Measurements from ENCODE around the gene MMD. TPM values are rescaled to one million over a fixed set of nuclear protein-coding genes. Genes with fewer than 3 reads are reported as not detected.

The MMD gene
- total and polyA plus RNA-seq, 2 of the 13 experiments (the other 11 are each of a cell fraction or from before 2014, with no cell fraction given) = 121 to 225 TPM

DNA sequence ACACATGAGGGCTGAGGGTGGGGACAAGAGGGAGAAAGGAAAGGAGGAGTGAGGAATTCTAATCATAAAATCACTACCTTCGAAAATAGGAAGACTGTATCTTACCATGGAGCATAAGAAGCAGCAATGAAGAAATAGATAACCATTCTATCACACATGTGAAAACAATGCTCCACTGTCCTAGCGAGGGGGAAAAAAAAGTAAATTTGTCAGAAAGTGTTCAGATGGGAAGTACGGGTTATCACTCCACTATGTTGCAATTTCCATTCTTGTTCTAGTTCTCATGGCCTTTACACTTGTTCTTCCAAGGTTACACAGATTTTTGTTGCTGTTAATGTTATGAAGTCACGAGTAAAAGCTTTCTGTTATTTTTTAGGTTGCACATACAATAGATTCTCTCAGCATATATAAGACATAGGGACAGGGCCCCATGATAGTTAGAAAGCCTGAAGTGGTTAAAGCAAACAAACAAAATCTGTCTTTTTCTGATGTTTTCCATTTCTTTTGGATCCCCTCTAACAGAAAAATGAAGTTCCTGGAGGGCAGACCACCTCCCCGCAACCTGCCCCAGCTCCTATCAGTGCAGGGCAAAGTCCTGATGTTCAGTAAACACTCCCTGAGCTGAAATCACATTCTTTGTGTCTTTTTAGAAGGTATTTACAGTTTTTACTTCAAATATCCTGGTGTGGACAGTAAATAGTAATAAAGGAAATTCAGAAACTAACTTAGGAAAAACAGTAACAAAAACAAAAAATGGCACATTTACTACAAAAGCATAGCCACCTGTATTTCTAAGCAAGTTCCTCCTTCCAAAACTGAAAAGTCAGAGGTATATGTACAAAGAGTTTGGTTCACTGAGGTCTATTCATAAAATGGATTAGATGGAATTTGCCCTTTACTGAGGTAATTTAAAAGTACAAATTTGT is 13.7 kb downstream of the MMD start (continued):
- TF ChIP-seq KDM5A (IDR thresholded peaks at IDR 0.05; ENCODE audit: borderline replicate concordance, low read length) (no peak), MBD4 (IDR thresholded peaks at IDR 0.05; ENCODE audit: borderline replicate concordance, low read length) (no peak; the same call in 1 of the 2 replicates), KAT8 (CRISPR knock-in tag; IDR thresholded peaks at IDR 0.05) (peak; percentile 80), ZNF143 (CRISPR knock-in tag; IDR thresholded peaks at IDR 0.05) (no peak), IRX3 (CRISPR knock-in tag; IDR thresholded peaks at IDR 0.05; ENCODE audit: borderline replicate concordance, low read depth) (no peak), RXRA (CRISPR knock-in tag; IDR thresholded peaks at IDR 0.05) (peak; percentile 58; the same call in 1 of the 2 replicates), ZBTB21 (CRISPR knock-in tag; IDR thresholded peaks at IDR 0.05) (peak; percentile 61; the same call in 1 of the 2 replicates), ZNF558 (CRISPR knock-in tag; IDR thresholded peaks at IDR 0.05; ENCODE audit: borderline replicate concordance) (no peak), POLR2AphosphoS5 (IDR thresholded peaks at IDR 0.05; ENCODE audit: low read depth, low read length) (no peak), ZBTB3 (CRISPR knock-in tag; IDR thresholded peaks at IDR 0.05; ENCODE audit: borderline replicate concordance, low read depth) (no peak; the same call in 1 of the 2 replicates), ZNF253 (CRISPR knock-in tag; IDR thresholded peaks at IDR 0.05; ENCODE audit: borderline replicate concordance) (no peak), CEBPB (IDR thresholded peaks at IDR 0.05; ENCODE audit: borderline replicate concordance, low read depth, low read length) (peak; percentile 98), PPARG (CRISPR knock-in tag; conservative IDR thresholded peaks at IDR 0.05) (peak; percentile 88), CBX2 (IDR thresholded peaks at IDR 0.05; ENCODE audit: low read depth, low read length) (no peak), CBX2 (CRISPR knock-in tag; IDR thresholded peaks at IDR 0.05; ENCODE audit: low read depth) (no peak), ZNF207 (IDR thresholded peaks at IDR 0.05; ENCODE audit: borderline replicate concordance) (0 out of 2 replicates have a peak, but pooled peaks have one; percentile 54), ONECUT2 (CRISPR knock-in tag; IDR thresholded peaks at IDR 0.05) (no peak), TOPORS (CRISPR knock-in tag; IDR thresholded peaks at IDR 0.05) (no peak), NCOR1 (IDR thresholded peaks at IDR 0.05; ENCODE audit: borderline replicate concordance, low read length) (peak; percentile 97)
- TF ChIP-seq, protein P1, sequence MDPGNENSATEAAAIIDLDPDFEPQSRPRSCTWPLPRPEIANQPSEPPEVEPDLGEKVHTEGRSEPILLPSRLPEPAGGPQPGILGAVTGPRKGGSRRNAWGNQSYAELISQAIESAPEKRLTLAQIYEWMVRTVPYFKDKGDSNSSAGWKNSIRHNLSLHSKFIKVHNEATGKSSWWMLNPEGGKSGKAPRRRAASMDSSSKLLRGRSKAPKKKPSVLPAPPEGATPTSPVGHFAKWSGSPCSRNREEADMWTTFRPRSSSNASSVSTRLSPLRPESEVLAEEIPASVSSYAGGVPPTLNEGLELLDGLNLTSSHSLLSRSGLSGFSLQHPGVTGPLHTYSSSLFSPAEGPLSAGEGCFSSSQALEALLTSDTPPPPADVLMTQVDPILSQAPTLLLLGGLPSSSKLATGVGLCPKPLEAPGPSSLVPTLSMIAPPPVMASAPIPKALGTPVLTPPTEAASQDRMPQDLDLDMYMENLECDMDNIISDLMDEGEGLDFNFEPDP (CRISPR knock-in tag; conservative IDR thresholded peaks at IDR 0.05) = no peak
- TF ChIP-seq, protein P2, sequence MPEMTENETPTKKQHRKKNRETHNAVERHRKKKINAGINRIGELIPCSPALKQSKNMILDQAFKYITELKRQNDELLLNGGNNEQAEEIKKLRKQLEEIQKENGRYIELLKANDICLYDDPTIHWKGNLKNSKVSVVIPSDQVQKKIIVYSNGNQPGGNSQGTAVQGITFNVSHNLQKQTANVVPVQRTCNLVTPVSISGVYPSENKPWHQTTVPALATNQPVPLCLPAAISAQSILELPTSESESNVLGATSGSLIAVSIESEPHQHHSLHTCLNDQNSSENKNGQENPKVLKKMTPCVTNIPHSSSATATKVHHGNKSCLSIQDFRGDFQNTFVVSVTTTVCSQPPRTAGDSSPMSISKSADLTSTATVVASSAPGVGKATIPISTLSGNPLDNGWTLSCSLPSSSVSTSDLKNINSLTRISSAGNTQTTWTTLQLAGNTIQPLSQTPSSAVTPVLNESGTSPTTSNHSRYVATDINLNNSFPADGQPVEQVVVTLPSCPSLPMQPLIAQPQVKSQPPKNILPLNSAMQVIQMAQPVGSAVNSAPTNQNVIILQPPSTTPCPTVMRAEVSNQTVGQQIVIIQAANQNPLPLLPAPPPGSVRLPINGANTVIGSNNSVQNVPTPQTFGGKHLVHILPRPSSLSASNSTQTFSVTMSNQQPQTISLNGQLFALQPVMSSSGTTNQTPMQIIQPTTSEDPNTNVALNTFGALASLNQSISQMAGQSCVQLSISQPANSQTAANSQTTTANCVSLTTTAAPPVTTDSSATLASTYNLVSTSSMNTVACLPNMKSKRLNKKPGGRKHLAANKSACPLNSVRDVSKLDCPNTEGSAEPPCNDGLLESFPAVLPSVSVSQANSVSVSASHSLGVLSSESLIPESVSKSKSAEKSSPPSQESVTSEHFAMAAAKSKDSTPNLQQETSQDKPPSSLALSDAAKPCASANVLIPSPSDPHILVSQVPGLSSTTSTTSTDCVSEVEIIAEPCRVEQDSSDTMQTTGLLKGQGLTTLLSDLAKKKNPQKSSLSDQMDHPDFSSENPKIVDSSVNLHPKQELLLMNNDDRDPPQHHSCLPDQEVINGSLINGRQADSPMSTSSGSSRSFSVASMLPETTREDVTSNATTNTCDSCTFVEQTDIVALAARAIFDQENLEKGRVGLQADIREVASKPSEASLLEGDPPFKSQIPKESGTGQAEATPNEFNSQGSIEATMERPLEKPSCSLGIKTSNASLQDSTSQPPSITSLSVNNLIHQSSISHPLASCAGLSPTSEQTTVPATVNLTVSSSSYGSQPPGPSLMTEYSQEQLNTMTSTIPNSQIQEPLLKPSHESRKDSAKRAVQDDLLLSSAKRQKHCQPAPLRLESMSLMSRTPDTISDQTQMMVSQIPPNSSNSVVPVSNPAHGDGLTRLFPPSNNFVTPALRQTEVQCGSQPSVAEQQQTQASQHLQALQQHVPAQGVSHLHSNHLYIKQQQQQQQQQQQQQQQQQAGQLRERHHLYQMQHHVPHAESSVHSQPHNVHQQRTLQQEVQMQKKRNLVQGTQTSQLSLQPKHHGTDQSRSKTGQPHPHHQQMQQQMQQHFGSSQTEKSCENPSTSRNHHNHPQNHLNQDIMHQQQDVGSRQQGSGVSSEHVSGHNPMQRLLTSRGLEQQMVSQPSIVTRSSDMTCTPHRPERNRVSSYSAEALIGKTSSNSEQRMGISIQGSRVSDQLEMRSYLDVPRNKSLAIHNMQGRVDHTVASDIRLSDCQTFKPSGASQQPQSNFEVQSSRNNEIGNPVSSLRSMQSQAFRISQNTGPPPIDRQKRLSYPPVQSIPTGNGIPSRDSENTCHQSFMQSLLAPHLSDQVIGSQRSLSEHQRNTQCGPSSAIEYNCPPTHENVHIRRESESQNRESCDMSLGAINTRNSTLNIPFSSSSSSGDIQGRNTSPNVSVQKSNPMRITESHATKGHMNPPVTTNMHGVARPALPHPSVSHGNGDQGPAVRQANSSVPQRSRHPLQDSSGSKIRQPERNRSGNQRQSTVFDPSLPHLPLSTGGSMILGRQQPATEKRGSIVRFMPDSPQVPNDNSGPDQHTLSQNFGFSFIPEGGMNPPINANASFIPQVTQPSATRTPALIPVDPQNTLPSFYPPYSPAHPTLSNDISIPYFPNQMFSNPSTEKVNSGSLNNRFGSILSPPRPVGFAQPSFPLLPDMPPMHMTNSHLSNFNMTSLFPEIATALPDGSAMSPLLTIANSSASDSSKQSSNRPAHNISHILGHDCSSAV (CRISPR knock-in tag; IDR thresholded peaks at IDR 0.05; ENCODE audit: borderline replicate concordance) = no peak
